Right lobe of liver (tissue), 6 donors: ENCODE data around the gene S1PR3. TPM values are rescaled to one million over a fixed set of nuclear protein-coding genes. Genes with fewer than 3 reads are reported as not detected.

Experiments
- ATAC-seq, 4 donors: fragments of 200-7000 bp; cut with Tn5 transposase; one replicate each; pipeline ENCODE4 v1.9.1; 2020; ENCODE audit warnings: mild to moderate bottlenecking in 4 of 4, moderate library complexity in 4 of 4
- DNase-seq, 3 donors: peaks; one replicate each; pipeline ENCODE4 v3.0.0-alpha.2; 2020
- H3K27ac ChIP-seq, 3 donors: fragments of 200-600 bp; one replicate each; pipeline ENCODE4 v1.8.0; 2022
- H3K27me3 ChIP-seq, 2 donors: fragments of 200-600 bp; one replicate each; pipeline ENCODE4 v1.8.0; 2022
- H3K36me3 ChIP-seq, 4 donors: fragments of 200-600 bp; sonication (generic) in 1 of 4; one replicate each; pipeline versions ENCODE4 v1.5.1 to v1.8.0; 2017 to 2022; ENCODE audit warnings: control low read depth in 1 of 4
- H3K4me1 ChIP-seq, 4 donors: fragments of 200-600 bp; sonication (generic) in 1 of 4; one replicate each; pipeline versions ENCODE4 v1.5.1 to v1.8.0; 2017 to 2022; ENCODE audit warnings: control low read depth in 1 of 4
- H3K4me3 ChIP-seq, 3 donors: fragments of 200-600 bp; one replicate each; pipeline ENCODE4 v1.8.0; 2022
- H3K9me3 ChIP-seq, 4 donors: fragments of 200-600 bp; sonication (generic) in 1 of 4; one replicate each; pipeline versions ENCODE4 v1.5.1 to v1.8.0; 2017 to 2022; ENCODE audit warnings: control low read depth in 1 of 4
- CTCF ChIP-seq, 4 donors: fragments of 200-600 bp in 3 of 4; fragments of 450-650 bp in 1 of 4; IDR thresholded peaks; one replicate each; pipeline versions ENCODE4 v1.5.1 to v1.8.0; 2016 to 2022; ENCODE audit warnings: antibody characterized with exemption in 4 of 4, mild to moderate bottlenecking in 2 of 4
- POLR2A ChIP-seq: fragments of 450-650 bp; IDR thresholded peaks from one replicate; pipeline ENCODE4 v1.6.1; 2017; ENCODE audit warnings: antibody characterized with exemption, mild to moderate bottlenecking
- WGBS: methylation state at CpG from one replicate; pipeline ENCODE4 v1.1.6; 2018; ENCODE audit warnings: low coverage, low lambda C conversion rate; ENCODE audit not compliant: insufficient coverage; ENCODE audit errors: missing lambda C conversion rate; 5-methylcytosine and 5-hydroxymethylcytosine counted together
- intact Hi-C, 2 donors: fragments of 100-400 bp; cut with DNase I; formaldehyde crosslinking; loops; one replicate each; pipeline versions ENCODE4 v1.11.2 to v1.14.1; 2022
- total RNA-seq, 6 experiments: library from RNA; depleted of rRNA in 2 of 6; stranded (reverse); fragments of >200 nt in 2 of 6; fragmentation: NEBNext Ultra II Directional in 3 of 6; extraction: Animal tissue kit (Norgen Biotek cat#: 25700) in 3 of 6; gene quantifications; one replicate each; pipeline versions ENCODE4 v1.1.0 to v1.2.4, GENCODE V29; 2016 to 2023
- donor health status: DM: no; HTN: yes; CAD: no.
- donor health status: DM: no; HTN: no; CAD: no.
- donor health status: DM: no; HTN: no; CAD: no.
- donor health status: DM: no; HTN: yes; CAD: no.
- donor health status: DM: no; HTN: yes; CAD: no.

S1PR3 gene
- total RNA-seq, 6 experiments from 2014 or later = 1.0 to 9.5 (median 5.0) TPM

- no peak for DNase-seq
- Histone ChIP-seq H3K4me3 (no peak overlapping the region), H3K9me3 (no peaks in the 10 kb centered on the region), H3K27ac (no peak overlapping the region), H3K4me1 (no peaks in the 10 kb centered on the region), H3K36me3 (no peaks in the 10 kb centered on the region), H3K27me3 (no peaks in the 10 kb centered on the region)
- ATAC-seq = no peak
- 67% methylated on average over 1 of the region's 7 CpGs for WGBS
- TF ChIP-seq POLR2A (no peak), CTCF (IDR thresholded peaks at IDR 0.05) (no peak)
- intact Hi-C loops = no loop called here
These were observed 22.9 kb downstream of the S1PR3 start for GRCh38 chr9:89014153-89014552.

- no peak overlapping the region for H3K27ac ChIP-seq
- H3K27me3 ChIP-seq = no peaks in the 10 kb centered on the region
- TF ChIP-seq POLR2A = no peak
- no peak for TF ChIP-seq CTCF (IDR thresholded peaks at IDR 0.05)
- H3K9me3 ChIP-seq = no peaks in the 10 kb centered on the region
- H3K4me3 ChIP-seq = no peak overlapping the region
- 93% methylated on average over 2 of the region's 2 CpGs for WGBS
- H3K36me3 ChIP-seq = no peaks in the 10 kb centered on the region
- intact Hi-C loops = no loop called here
- DNase-seq (no peak), ATAC-seq (no peak)
- no peaks in the 10 kb centered on the region for H3K4me1 ChIP-seq
These were observed 24.1 kb downstream of the S1PR3 start for GRCh38 chr9:89015336-89015735.

- ATAC-seq (no peak), DNase-seq (no peak)
- intact Hi-C loops = no loop called here
- no peaks in the 10 kb centered on the region for H3K27me3 ChIP-seq
- 100% methylated on average over 1 of the region's 4 CpGs for WGBS
- no peaks in the 10 kb centered on the region for H3K9me3 ChIP-seq
- no peak overlapping the region for H3K27ac ChIP-seq
- no peak for TF ChIP-seq CTCF (IDR thresholded peaks at IDR 0.05)
- no peak for TF ChIP-seq POLR2A
- H3K4me1 ChIP-seq = no peaks in the 10 kb centered on the region
- no peak overlapping the region for H3K4me3 ChIP-seq
- no peaks in the 10 kb centered on the region for H3K36me3 ChIP-seq
These were observed 29.5 kb downstream of the S1PR3 start for GRCh38 chr9:89020754-89021153.

- H3K27me3 ChIP-seq = no peaks in the 10 kb centered on the region
- no peaks in the 10 kb centered on the region for H3K36me3 ChIP-seq
- H3K4me3 ChIP-seq = no peak overlapping the region
- no peaks in the 10 kb centered on the region for H3K9me3 ChIP-seq
- ATAC-seq = no peak
- no peak for DNase-seq
- H3K27ac ChIP-seq = no peak overlapping the region
- TF ChIP-seq CTCF (IDR thresholded peaks at IDR 0.05) (no peak), POLR2A (no peak)
- 58% methylated on average over 3 of the region's 8 CpGs for WGBS
- no peaks in the 10 kb centered on the region for H3K4me1 ChIP-seq
- intact Hi-C loops = no loop called here
These were observed 30.0 kb downstream of the S1PR3 start for GRCh38 chr9:89021154-89021803.
